Endothelial cell of umbilical vein (primary cell): ENCODE results near the gene MAN2C1. TPM values are rescaled to one million over a fixed set of nuclear protein-coding genes. Genes with fewer than 3 reads are reported as not detected.

Experiments
- BruUV-seq: library from RNA; stranded (reverse); fragments of 400-500 nt; replicated peaks from 2 replicates; lab custom pipeline; 2021; lab: Mats Ljungman, UMichigan
- CTCF ChIA-PET: fragments of 300-600, 350-600 bp; sonication (Branson Sonifier 250); formaldehyde crosslinking; loops from one replicate; lab custom pipeline; 2021; ENCODE audit warnings: antibody characterized with exemption, inconsistent platforms; lab: Charles Lee
- POLR2A ChIA-PET: fragments of 300-600, 350-600 bp; sonication (Branson Sonifier 250); formaldehyde crosslinking; loops from one replicate; lab custom pipeline; 2021; ENCODE audit warnings: antibody characterized with exemption, inconsistent platforms; lab: Charles Lee
- DNase-seq: peaks from one replicate; pipeline ENCODE4 v3.0.0-alpha.2; 2011; ENCODE audit warnings: low read depth, low spot score
- FAIRE-seq: peaks from 2 replicates; lab custom pipeline; 2011; peaks lifted over from hg19 to GRCh38; lab: Jason Lieb, UNC
- H2AFZ ChIP-seq: 2 replicates; pipeline ENCODE4 v1.6.0; 2012; ENCODE audit warnings: low read depth, low read length, control low read depth, inconsistent platforms
- H3K27ac ChIP-seq: 2 replicates; pipeline ENCODE4 v1.5.1; 2011; ENCODE audit warnings: low read depth, mild to moderate bottlenecking, control low read depth, low read length, moderate library complexity; ENCODE audit not compliant: insufficient read depth
- H3K27me3 ChIP-seq, 2 experiments: 2 replicates each; pipeline versions ENCODE4 v1.6.0 to v1.6.1; 2011; ENCODE audit warnings: low read length in 2 of 2, mixed read lengths in 1 of 2; ENCODE audit not compliant: control insufficient read depth in 2 of 2, insufficient read depth in 2 of 2
- H3K36me3 ChIP-seq, 2 experiments: 2 replicates in 1 of 2; 3 replicates in 1 of 2; pipeline ENCODE4 v1.5.1; 2011; ENCODE audit warnings: low read length in 2 of 2, mild to moderate bottlenecking in 1 of 2, moderate library complexity in 1 of 2; ENCODE audit not compliant: control insufficient read depth in 2 of 2, insufficient read depth in 2 of 2; ENCODE audit errors: extremely low read depth in 1 of 2
- H3K4me1 ChIP-seq: 3 replicates; pipeline ENCODE4 v1.5.1; 2011; ENCODE audit warnings: mild to moderate bottlenecking, low read length; ENCODE audit not compliant: control insufficient read depth, insufficient read depth; ENCODE audit errors: extremely low read depth
- H3K4me2 ChIP-seq: 2 replicates; pipeline ENCODE4 v1.6.1; 2011; ENCODE audit warnings: low read length, control low read depth, mixed read lengths; ENCODE audit not compliant: insufficient read depth
- H3K4me3 ChIP-seq, 3 experiments: fragments of 200-600 bp in 1 of 3; sonication (generic), shearing (Covaris generic) in 1 of 3; replicated peaks in 1 of 3; 2 replicates each; pipeline ENCODE4 v1.5.1; 2011 to 2016; ENCODE audit warnings: control low read depth in 3 of 3, low read length in 3 of 3, mild to moderate bottlenecking in 2 of 3, inconsistent platforms in 1 of 3, low read depth in 1 of 3, moderate library complexity in 1 of 3; ENCODE audit not compliant: insufficient read depth in 1 of 3
- H3K79me2 ChIP-seq: 2 replicates; pipeline ENCODE4 v1.6.0; 2012; ENCODE audit warnings: low read length, inconsistent platforms; ENCODE audit not compliant: control insufficient read depth, insufficient read depth
- H3K9ac ChIP-seq: replicated peaks from 2 replicates; pipeline ENCODE3; 2011; ENCODE audit warnings: low read length, control low read depth; ENCODE audit not compliant: insufficient read depth; ENCODE audit errors: extremely low read depth
- H3K9me1 ChIP-seq: replicated peaks from 3 replicates; pipeline ENCODE4 v1.6.0; 2011; ENCODE audit warnings: mild to moderate bottlenecking, low read length; ENCODE audit not compliant: control insufficient read depth, insufficient read depth; ENCODE audit errors: extremely low read depth
- H3K9me3 ChIP-seq: replicated peaks from 2 replicates; pipeline ENCODE4 v1.5.1; 2012; ENCODE audit warnings: low read length, inconsistent platforms; ENCODE audit not compliant: control insufficient read depth, insufficient read depth
- H4K20me1 ChIP-seq: replicated peaks from 2 replicates; pipeline ENCODE3; 2011; ENCODE audit warnings: mild to moderate bottlenecking, low read length; ENCODE audit not compliant: control insufficient read depth, insufficient read depth; ENCODE audit errors: extremely low read depth
- EZH2 ChIP-seq: IDR thresholded peaks from 2 replicates; pipeline ENCODE4 v1.6.1; 2012; ENCODE audit warnings: borderline replicate concordance, low read depth, mild to moderate bottlenecking, moderate library complexity, low read length, inconsistent platforms; ENCODE audit not compliant: severe bottlenecking
- FOS ChIP-seq: IDR thresholded peaks from 2 replicates; pipeline ENCODE4 v1.6.1; 2011; ENCODE audit warnings: mild to moderate bottlenecking, low read length, moderate library complexity, borderline replicate concordance; ENCODE audit not compliant: insufficient read depth
- GATA2 ChIP-seq: IDR thresholded peaks from 2 replicates; pipeline ENCODE4 v1.7.0; 2011; ENCODE audit warnings: low read depth, mild to moderate bottlenecking, moderate library complexity, mixed read lengths, low read length; ENCODE audit not compliant: insufficient read length, insufficient read depth
- JUN ChIP-seq: IDR thresholded peaks from 2 replicates; pipeline ENCODE4 v1.6.1; 2011; ENCODE audit warnings: borderline replicate concordance, low read depth; ENCODE audit not compliant: insufficient read length, insufficient read depth
- MYC ChIP-seq: IDR thresholded peaks from one replicate; pipeline ENCODE4 v1.6.1; 2011; ENCODE audit warnings: mild to moderate bottlenecking, low read depth, low read length
- POLR2A ChIP-seq: IDR thresholded peaks from 2 replicates; pipeline ENCODE4 v1.6.1; 2012; ENCODE audit warnings: low read depth, mild to moderate bottlenecking, control low read depth, low read length
- POLR2AphosphoS5 ChIP-seq: IDR thresholded peaks from 2 replicates; pipeline ENCODE4 v1.6.1; 2012; ENCODE audit warnings: low read depth, mild to moderate bottlenecking, control low read depth, low read length, moderate library complexity; ENCODE audit not compliant: insufficient read depth
- dilution Hi-C: fragments of 300-500 bp; cut with MboI; formaldehyde crosslinking; loops from one replicate; pipeline ENCODE4 v1.15.0; 2019; ENCODE audit warnings: low sequenced_read_pairs; ENCODE audit not compliant: extremely low pct_ligation_motif_present
- intact Hi-C: fragments of 100-400 bp; cut with micrococcal nuclease; formaldehyde crosslinking; loops from one replicate; pipeline ENCODE4 v1.10.0; 2022
- polyA plus RNA-seq, 4 experiments: library from polyadenylated mRNA; depleted of rRNA in 3 of 4; stranded (reverse) in 3 of 4; unstranded in 1 of 4; fragments of >200 nt; gene quantifications; 2 replicates each; pipeline versions ENCODE4 v1.2.1 to v1.2.3, GENCODE V29; 2011 to 2012; ENCODE audit warnings: missing spikeins in 1 of 4
- total RNA-seq: library from RNA; stranded (reverse); gene quantifications from 2 replicates; pipeline ENCODE4 v1.2.3, GENCODE V29; 2021
- TF ChIP-seq, protein P1 (sequence below): IDR thresholded peaks from 2 replicates; pipeline ENCODE4 v1.6.1; 2011; ENCODE audit not compliant: insufficient read depth, insufficient read length
- TF ChIP-seq, protein P2 (sequence below), 2 donors: IDR thresholded peaks; 1 replicate in 1 of 2; 2 replicates in 1 of 2; pipeline ENCODE4 v1.5.1; 2011; ENCODE audit warnings: low read length in 2 of 2, mild to moderate bottlenecking in 2 of 2, moderate library complexity in 2 of 2, control low read depth in 1 of 2, inconsistent platforms in 1 of 2, low read depth in 1 of 2; ENCODE audit not compliant: insufficient read depth in 1 of 2; ENCODE audit errors: extremely low read depth in 1 of 2

MAN2C1 gene
- total and polyA plus RNA-seq, 2 donors (not counting 3 experiments of a cell fraction or from before 2014, with no cell fraction given), result 198 to 248 TPM

DNA sequence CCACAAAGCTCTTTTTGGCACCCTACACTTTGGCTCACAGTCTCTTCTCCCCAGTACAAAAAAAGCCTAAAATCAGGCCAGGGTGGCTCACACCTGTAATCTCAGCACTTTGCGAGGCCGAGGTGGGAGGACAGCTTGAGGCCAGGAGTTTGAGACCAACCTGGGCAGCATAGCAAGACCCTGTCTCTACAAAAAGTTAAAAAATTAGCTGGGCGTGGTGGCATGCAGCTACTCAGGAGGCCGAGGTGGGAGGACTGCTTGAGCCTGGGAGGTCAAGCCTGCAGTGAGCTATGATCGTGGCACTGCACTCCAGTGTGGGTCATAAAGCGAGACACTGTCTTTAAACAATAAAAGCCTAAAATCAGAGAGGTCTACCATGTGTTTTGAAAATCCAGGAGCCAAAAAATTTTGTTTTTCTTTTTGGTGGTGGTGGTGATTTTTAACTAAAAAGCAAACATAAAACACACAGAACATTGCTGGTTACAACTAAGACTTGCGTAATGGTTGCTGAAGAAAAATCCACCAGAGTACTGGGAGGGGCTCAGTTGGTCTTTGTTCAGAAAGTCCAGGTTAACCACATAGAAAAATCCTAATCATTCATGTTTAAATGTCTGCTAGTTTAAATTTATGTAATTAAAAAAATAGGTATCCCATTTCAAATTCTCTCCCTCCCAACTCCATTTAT lies 1.6 kb upstream of the MAN2C1 start:
- H3K27me3 ChIP-seq, result no peaks in the 10 kb centered on the region
- H3K4me2 ChIP-seq, result no peak overlapping the region
- H2AFZ ChIP-seq, result no peak overlapping the region
- H3K9me3 ChIP-seq, result no peaks in the 10 kb centered on the region
- intact Hi-C loops, result loop anchor here (2.0 to 10.0 kb wide), 3 partner anchors 271 to 435 kb away; partner anchors contain the start of gene IMP3
- TF ChIP-seq POLR2AphosphoS5 (no peak), POLR2A (no peak), FOS (no peak), EZH2 (no peak), JUN (no peak), GATA2 (no peak), MYC (no peak)
- TF ChIP-seq, protein P1, sequence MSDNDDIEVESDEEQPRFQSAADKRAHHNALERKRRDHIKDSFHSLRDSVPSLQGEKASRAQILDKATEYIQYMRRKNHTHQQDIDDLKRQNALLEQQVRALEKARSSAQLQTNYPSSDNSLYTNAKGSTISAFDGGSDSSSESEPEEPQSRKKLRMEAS, result no peak
- TF ChIP-seq, protein P2, sequence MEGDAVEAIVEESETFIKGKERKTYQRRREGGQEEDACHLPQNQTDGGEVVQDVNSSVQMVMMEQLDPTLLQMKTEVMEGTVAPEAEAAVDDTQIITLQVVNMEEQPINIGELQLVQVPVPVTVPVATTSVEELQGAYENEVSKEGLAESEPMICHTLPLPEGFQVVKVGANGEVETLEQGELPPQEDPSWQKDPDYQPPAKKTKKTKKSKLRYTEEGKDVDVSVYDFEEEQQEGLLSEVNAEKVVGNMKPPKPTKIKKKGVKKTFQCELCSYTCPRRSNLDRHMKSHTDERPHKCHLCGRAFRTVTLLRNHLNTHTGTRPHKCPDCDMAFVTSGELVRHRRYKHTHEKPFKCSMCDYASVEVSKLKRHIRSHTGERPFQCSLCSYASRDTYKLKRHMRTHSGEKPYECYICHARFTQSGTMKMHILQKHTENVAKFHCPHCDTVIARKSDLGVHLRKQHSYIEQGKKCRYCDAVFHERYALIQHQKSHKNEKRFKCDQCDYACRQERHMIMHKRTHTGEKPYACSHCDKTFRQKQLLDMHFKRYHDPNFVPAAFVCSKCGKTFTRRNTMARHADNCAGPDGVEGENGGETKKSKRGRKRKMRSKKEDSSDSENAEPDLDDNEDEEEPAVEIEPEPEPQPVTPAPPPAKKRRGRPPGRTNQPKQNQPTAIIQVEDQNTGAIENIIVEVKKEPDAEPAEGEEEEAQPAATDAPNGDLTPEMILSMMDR (IDR thresholded peaks at IDR 0.05; ENCODE audit: extremely low read depth in 1 of 2, insufficient read depth in 1 of 2, low read depth in 1 of 2, low read length in 2 of 2), result no peak
- POLR2A ChIA-PET, result no interaction called here
- peaks cover 15% of the 10 kb centered on the region for H3K4me1 ChIP-seq
- no peak overlapping the region for H3K9ac ChIP-seq
- no peak overlapping the region for H3K4me3 ChIP-seq
- DNase-seq (no peak), FAIRE-seq (no peak)
- no peak overlapping the region for H3K27ac ChIP-seq
- BruUV-seq, result no TSS peak
- H4K20me1 ChIP-seq, result no peaks in the 10 kb centered on the region
- peaks cover 9% of the 10 kb centered on the region for H3K79me2 ChIP-seq
- no peaks in the 10 kb centered on the region for H3K9me1 ChIP-seq
- H3K36me3 ChIP-seq, result peaks cover 10 to 28% of the 10 kb centered on the region in 2 experiments
- CTCF ChIA-PET, result interaction anchor here (1.1 to 2.8 kb wide), 4 partner anchors 10 to 341 kb away, joined by 3 to 15 read pairs (median 6); no protein-coding TSS in a partner anchor
- dilution Hi-C loops, result no loop called here
